DMS 273 treated with DMSO at 0.1 percent for 48 hours (cell line): ENCODE measurements around the gene LINC00237.

ENCODE experiments used
- DNase-seq: peaks from one replicate; lab custom pipeline; 2025; lab: John Stamatoyannopoulos, UW

The LINC00237 gene

GRCh38 chr20:21096321-21097043 lies 9.7 kb downstream of the LINC00237 start:
- DNase-seq = no peak

- DNase-seq = no peak
Measured at GRCh38 chr20:21092806-21093205, 13.4 kb downstream of the LINC00237 start.

- no peak for DNase-seq
Measured at GRCh38 chr20:21090721-21091120, 15.4 kb downstream of the LINC00237 start.

- DNase-seq = no peak
Measured at GRCh38 chr20:21090111-21090618, 16.0 kb downstream of the LINC00237 start.

- no peak for DNase-seq
Measured at GRCh38 chr20:21089391-21089790, 16.8 kb downstream of the LINC00237 start.

- no peak for DNase-seq
Measured at GRCh38 chr20:21087862-21088540, 18.2 kb downstream of the LINC00237 start.

GRCh38 chr20:21083825-21084325 lies 22.3 kb downstream of the LINC00237 start:
- DNase-seq = no peak

GRCh38 chr20:21082584-21082983 lies 23.6 kb downstream of the LINC00237 start:
- no peak for DNase-seq

- DNase-seq = no peak
Measured at GRCh38 chr20:21077809-21078345, 28.3 kb downstream of the LINC00237 start.

- DNase-seq = no peak
Measured at GRCh38 chr20:21076073-21076472, 30.1 kb downstream of the LINC00237 start.

- DNase-seq = no peak
Measured at GRCh38 chr20:21075471-21075870, 30.7 kb downstream of the LINC00237 start.

GRCh38 chr20:21074605-21075336 lies 31.4 kb downstream of the LINC00237 start:
- DNase-seq = no peak

GRCh38 chr20:21067255-21067654 lies 38.9 kb downstream of the LINC00237 start:
- DNase-seq = no peak

GRCh38 chr20:21064924-21065323 lies 41.2 kb downstream of the LINC00237 start:
- no peak for DNase-seq

- DNase-seq = no peak
Measured at GRCh38 chr20:21063276-21063675, 42.9 kb downstream of the LINC00237 start.

GRCh38 chr20:21053002-21053762 lies 53.0 kb downstream of the LINC00237 start:
- no peak for DNase-seq

GRCh38 chr20:21052686-21053001 lies 53.5 kb downstream of the LINC00237 start:
- DNase-seq = no peak

- no peak for DNase-seq
Measured at GRCh38 chr20:21052241-21052640, 53.9 kb downstream of the LINC00237 start.

GRCh38 chr20:21050710-21051109 lies 55.4 kb downstream of the LINC00237 start:
- no peak for DNase-seq

GRCh38 chr20:21049305-21049828 lies 56.8 kb downstream of the LINC00237 start:
- DNase-seq = no peak

GRCh38 chr20:21048841-21049273 lies 57.3 kb downstream of the LINC00237 start:
- DNase-seq = no peak
